T-helper 17 cell (primary cell): Measurements from ENCODE around the gene VSIG10. TPM values are rescaled to one million over a fixed set of nuclear protein-coding genes. Genes with fewer than 3 reads are reported as not detected.

Source experiments
- ATAC-seq: fragments of 150-1000 bp; cut with Tn5 transposase; 2 replicates; pipeline ENCODE4 v1.10.0; 2021; ENCODE audit warnings: mild to moderate bottlenecking, moderate library complexity
- DNase-seq, 3 donors: peaks; one replicate each; pipeline versions ENCODE4 v3.0.0 to v3.0.0-alpha.2; 2020 to 2021
- H3K9me3 ChIP-seq: one replicate; pipeline ENCODE4 v1.7.0; 2013; ENCODE audit warnings: low read length, mild to moderate bottlenecking; ENCODE audit not compliant: control insufficient read depth, poor library complexity, severe bottlenecking
- H3K27ac Mint-ChIP-seq: one replicate; pipeline ENCODE4 v1.8.0; 2022; ENCODE audit warnings: mild to moderate bottlenecking, moderate library complexity, mixed read lengths
- H3K27me3 Mint-ChIP-seq: one replicate; pipeline ENCODE4 v1.8.0; 2022; ENCODE audit warnings: mixed read lengths
- H3K36me3 Mint-ChIP-seq: one replicate; pipeline ENCODE4 v1.8.0; 2022; ENCODE audit warnings: low read depth, mixed read lengths
- H3K4me1 Mint-ChIP-seq: one replicate; pipeline ENCODE4 v1.8.0; 2022; ENCODE audit warnings: mild to moderate bottlenecking, mixed read lengths
- H3K4me3 Mint-ChIP-seq: one replicate; pipeline ENCODE4 v1.8.0; 2022; ENCODE audit warnings: mild to moderate bottlenecking, moderate library complexity, mixed read lengths
- total RNA-seq, 4 donors: library from RNA in 2 of 4; stranded (reverse) in 2 of 4; gene quantifications; one replicate each; pipeline ENCODE4 v1.2.3 and lab custom pipeline; 2022 to 2026

The VSIG10 gene
- total RNA-seq, 2 donors from 2014 or later = 1.3 to 3.9 TPM

GRCh38 chr12:118061011-118061872 is 42.6 kb downstream of the VSIG10 start, which contains the start of gene WSB2:
TSS of gene WSB2 (minus strand) at chr12:118061179. CDS start at chr12:118061048, 131 bp downstream.
- Mint-ChIP-seq H3K4me3 (peak within 1 kb of the TSS; percentile 99), H3K27me3 (no peaks in the 10 kb centered on the region), H3K4me1 (peaks cover 38% of the 10 kb centered on the region), H3K27ac (peak within 1 kb of the TSS; percentile 95), H3K36me3 (no peaks in the 10 kb centered on the region)
- DNase-seq (peak; percentile 16 to 55 (median 53)), ATAC-seq (peak; percentile 46)
- no peaks in the 10 kb centered on the region for H3K9me3 ChIP-seq

- ATAC-seq = peak; percentile 29
Observed at GRCh38 chr12:118060301-118061010, 43.4 kb downstream of the VSIG10 start.

DNA sequence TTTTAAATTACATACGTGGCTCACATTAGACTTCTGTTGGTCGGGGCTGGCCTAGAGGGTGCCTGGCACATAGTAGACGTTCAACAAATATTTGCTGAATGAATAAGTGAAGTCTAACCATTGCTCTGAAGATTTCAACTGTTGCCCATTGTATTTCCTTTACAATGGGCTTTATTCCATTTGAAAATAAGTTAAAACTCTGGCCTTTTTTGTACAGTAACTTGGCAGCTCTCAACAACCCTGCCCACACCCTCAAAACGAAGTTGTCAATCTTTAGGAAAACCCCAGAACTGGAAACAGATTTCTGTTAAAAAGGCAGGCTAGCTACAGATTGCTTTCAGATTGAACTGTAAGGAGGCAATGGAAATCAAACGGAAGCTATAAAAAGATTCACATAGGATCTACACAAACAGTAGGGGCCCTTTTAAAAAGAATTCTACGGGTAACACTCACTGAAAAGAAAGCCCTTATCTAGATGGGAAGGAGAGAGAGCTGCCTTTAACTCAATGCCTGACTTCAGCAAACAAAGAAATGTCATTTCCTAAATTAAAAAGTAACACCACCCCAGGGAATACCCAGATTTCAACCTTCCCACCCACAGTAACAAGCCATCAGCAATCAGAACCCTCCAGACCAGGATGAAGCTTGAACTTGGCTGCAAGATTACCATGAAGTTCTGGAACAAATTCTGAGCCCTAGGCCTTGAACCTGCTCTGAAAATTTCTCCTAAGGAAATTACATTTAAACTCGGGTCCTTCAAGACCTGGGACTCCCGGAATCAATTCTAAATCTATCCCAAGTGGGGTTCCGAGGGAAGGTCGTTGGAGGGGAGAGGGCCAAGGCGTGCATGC is 44.2 kb downstream of the VSIG10 start:
- ATAC-seq = no peak
- Mint-ChIP-seq H3K27ac (peak overlapping the region; percentile 91), H3K4me3 (peak overlapping the region; percentile 92), H3K4me1 (peaks cover 35% of the 10 kb centered on the region), H3K36me3 (no peaks in the 10 kb centered on the region), H3K27me3 (no peaks in the 10 kb centered on the region)
- DNase-seq = no peak
- H3K9me3 ChIP-seq = no peaks in the 10 kb centered on the region

More at GRCh38 chr12:118060301-118061010, 43.4 kb downstream of the VSIG10 start:
- Mint-ChIP-seq H3K27me3 (no peaks in the 10 kb centered on the region), H3K36me3 (no peaks in the 10 kb centered on the region), H3K4me1 (peaks cover 40% of the 10 kb centered on the region), H3K4me3 (peak overlapping the region; percentile 92), H3K27ac (peak overlapping the region; percentile 95)
- peak in 2 of 3 donors; percentile 29 for DNase-seq
- no peaks in the 10 kb centered on the region for H3K9me3 ChIP-seq

DNA sequence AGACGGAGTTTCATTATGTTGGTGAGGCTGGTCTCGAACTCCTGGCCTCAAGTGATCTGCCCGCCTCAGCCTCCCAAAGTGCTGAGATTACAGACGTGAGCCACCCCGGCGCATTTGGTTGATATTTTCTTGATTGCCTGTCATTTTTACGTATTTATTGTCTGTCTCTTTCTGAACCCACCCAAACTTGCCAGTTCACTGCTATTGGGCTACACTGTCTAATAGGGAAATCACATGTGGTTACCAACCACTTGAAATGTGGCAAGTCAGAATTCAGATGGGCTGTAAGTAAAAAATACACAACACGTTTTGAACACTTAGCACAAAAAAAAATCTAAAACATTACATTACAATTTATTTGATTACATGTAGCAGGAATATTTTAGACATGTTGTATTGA is 44.9 kb downstream of the VSIG10 start:
- ATAC-seq (no peak), DNase-seq (no peak)
- H3K9me3 ChIP-seq = no peaks in the 10 kb centered on the region
- H3K27ac Mint-ChIP-seq = peak overlapping the region; percentile 91
- no peak overlapping the region for H3K4me3 Mint-ChIP-seq
- no peaks in the 10 kb centered on the region for H3K27me3 Mint-ChIP-seq
- no peaks in the 10 kb centered on the region for H3K36me3 Mint-ChIP-seq
- H3K4me1 Mint-ChIP-seq = peaks cover 32% of the 10 kb centered on the region

DNA sequence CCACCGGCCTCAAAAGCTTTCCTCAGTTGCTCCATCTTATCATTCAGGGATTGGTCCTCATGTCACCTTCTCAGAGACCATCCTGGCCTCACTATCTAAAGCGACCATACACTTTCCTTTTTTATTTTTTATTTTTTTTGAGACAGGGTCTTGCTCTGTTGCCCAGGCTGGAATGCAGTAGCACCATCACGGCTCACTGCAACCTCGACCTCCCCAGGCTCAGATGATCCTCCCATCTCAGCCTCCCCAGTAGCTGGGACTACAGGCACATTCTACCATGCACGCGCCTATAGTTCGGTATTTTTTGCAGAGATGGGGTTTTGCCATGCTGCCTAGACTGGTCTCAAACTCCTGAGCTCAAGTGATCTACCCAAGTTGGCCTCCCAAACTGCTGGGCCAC is 45.6 kb downstream of the VSIG10 start:
- peaks cover 34% of the 10 kb centered on the region for H3K4me1 Mint-ChIP-seq
- DNase-seq (no peak), ATAC-seq (no peak)
- no peak overlapping the region for H3K4me3 Mint-ChIP-seq
- peak overlapping the region; percentile 91 for H3K27ac Mint-ChIP-seq
- no peaks in the 10 kb centered on the region for H3K9me3 ChIP-seq
- no peaks in the 10 kb centered on the region for H3K27me3 Mint-ChIP-seq
- H3K36me3 Mint-ChIP-seq = peaks cover 1% of the 10 kb centered on the region

- Mint-ChIP-seq H3K36me3 (peaks cover 6% of the 10 kb centered on the region), H3K27me3 (no peaks in the 10 kb centered on the region), H3K4me1 (peaks cover 35% of the 10 kb centered on the region), H3K4me3 (no peak overlapping the region), H3K27ac (peak overlapping the region; percentile 74)
- DNase-seq = no peak
- no peak for ATAC-seq
- no peaks in the 10 kb centered on the region for H3K9me3 ChIP-seq
Observed at GRCh38 chr12:118055865-118056773, 47.7 kb downstream of the VSIG10 start.

- peak; percentile 85 for ATAC-seq
- Mint-ChIP-seq H3K4me1 (peaks cover 34% of the 10 kb centered on the region), H3K27me3 (no peaks in the 10 kb centered on the region), H3K27ac (no peak overlapping the region), H3K36me3 (peaks cover 6% of the 10 kb centered on the region), H3K4me3 (no peak overlapping the region)
- peak; percentile 39 to 58 (median 48) for DNase-seq
- no peaks in the 10 kb centered on the region for H3K9me3 ChIP-seq
Observed at GRCh38 chr12:118055144-118055557, 48.7 kb downstream of the VSIG10 start.

DNA sequence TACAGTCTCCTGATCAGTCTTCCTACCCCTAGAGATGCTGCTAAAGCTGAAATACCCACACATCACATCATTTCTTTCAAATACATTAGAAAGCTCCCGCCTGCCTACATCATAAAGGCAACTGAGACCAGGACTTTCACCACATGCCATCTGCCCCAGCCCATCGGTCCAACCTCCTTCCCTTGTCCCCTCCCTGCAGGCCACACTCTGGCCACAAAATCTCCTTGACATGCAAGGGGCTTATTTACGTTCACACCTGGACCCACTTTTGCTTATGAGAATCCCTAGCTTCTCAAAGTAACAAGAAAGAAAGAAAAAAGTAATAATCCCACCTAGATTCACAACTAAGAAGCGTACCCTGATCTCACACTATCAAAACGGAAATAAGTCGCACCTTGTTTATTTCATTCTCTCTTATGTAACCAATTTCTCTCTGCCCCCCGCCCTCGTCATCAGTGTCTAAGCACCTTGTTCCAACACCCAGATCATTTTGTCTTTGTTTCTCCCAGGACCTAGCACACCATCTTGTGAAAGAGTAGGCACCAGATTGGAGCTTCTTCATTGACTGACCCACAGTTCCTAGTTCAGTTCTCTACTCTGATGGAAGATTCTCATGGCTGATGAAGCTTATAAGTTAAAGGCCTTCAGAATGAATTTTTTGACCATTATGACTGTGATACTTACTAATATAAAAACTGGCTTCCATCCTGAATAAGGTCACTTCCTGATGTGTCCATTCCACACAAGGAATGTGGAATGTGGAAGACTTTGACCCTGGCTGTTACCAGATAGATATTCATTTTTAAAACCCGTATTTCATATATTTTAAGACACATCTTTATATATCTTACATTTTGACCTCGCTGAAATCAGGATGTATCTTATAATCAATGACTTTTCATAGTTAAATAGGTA is 50.5 kb downstream of the VSIG10 start:
- Mint-ChIP-seq H3K27ac (peak overlapping the region; percentile 98), H3K27me3 (no peaks in the 10 kb centered on the region), H3K4me3 (peak overlapping the region; percentile 82), H3K36me3 (peaks cover 6% of the 10 kb centered on the region), H3K4me1 (peaks cover 27% of the 10 kb centered on the region)
- DNase-seq = no peak
- no peaks in the 10 kb centered on the region for H3K9me3 ChIP-seq
- peak; percentile 52 for ATAC-seq

GRCh38 chr12:118052324-118053070 is 51.3 kb downstream of the VSIG10 start:
- H3K27me3 Mint-ChIP-seq = no peaks in the 10 kb centered on the region
- no peak for ATAC-seq
- H3K9me3 ChIP-seq = no peaks in the 10 kb centered on the region
- peak overlapping the region; percentile 98 for H3K27ac Mint-ChIP-seq
- peaks cover 27% of the 10 kb centered on the region for H3K4me1 Mint-ChIP-seq
- no peak for DNase-seq
- H3K4me3 Mint-ChIP-seq = peak overlapping the region; percentile 82
- H3K36me3 Mint-ChIP-seq = peaks cover 6% of the 10 kb centered on the region

- H3K4me3 Mint-ChIP-seq = peak overlapping the region; percentile 76
- no peak for DNase-seq
- H3K9me3 ChIP-seq = no peaks in the 10 kb centered on the region
- H3K36me3 Mint-ChIP-seq = peaks cover 6% of the 10 kb centered on the region
- no peak for ATAC-seq
- H3K27ac Mint-ChIP-seq = peak overlapping the region; percentile 98
- H3K4me1 Mint-ChIP-seq = peaks cover 25% of the 10 kb centered on the region
- no peaks in the 10 kb centered on the region for H3K27me3 Mint-ChIP-seq
Observed at GRCh38 chr12:118050972-118051910, 52.6 kb downstream of the VSIG10 start.
